Stimulated activated CD4-positive, alpha-beta T cell treated with anti-CD3 and anti-CD28 coated beads, TNF-alpha, amount 100 ng/mL, for 48 hours (primary cell): Measurements from ENCODE around the gene SDC4.
A peak's percentile ranks its signal among the peaks of the same experiment; 100 is the strongest.

Experiments used
- DNase-seq, 3 donors: peaks; one replicate each; pipeline ENCODE4 v3.0.0-alpha.2; 2020; ENCODE audit warnings: low read depth in 3 of 3

The SDC4 gene

GRCh38 chr20:45318948-45319347 lies 29.3 kb downstream of the SDC4 start:
- DNase-seq = no peak

GRCh38 chr20:45318386-45318939 lies 29.8 kb downstream of the SDC4 start:
- no peak for DNase-seq

- DNase-seq = no peak
These were observed 30.4 kb downstream of the SDC4 start for GRCh38 chr20:45317826-45318225.

GRCh38 chr20:45316150-45317080 lies 31.8 kb downstream of the SDC4 start:
- no peak for DNase-seq

- no peak for DNase-seq
These were observed 32.6 kb downstream of the SDC4 start for GRCh38 chr20:45315672-45316071.

GRCh38 chr20:45313943-45314342 lies 34.3 kb downstream of the SDC4 start:
- no peak for DNase-seq

GRCh38 chr20:45313065-45313695 lies 35.0 kb downstream of the SDC4 start:
- DNase-seq = no peak

GRCh38 chr20:45312241-45312640 lies 36.0 kb downstream of the SDC4 start:
- no peak for DNase-seq

GRCh38 chr20:45311589-45312211 lies 36.5 kb downstream of the SDC4 start:
- DNase-seq = peak in 2 of 3 donors; percentile 55 to 64

- no peak for DNase-seq
These were observed 39.1 kb downstream of the SDC4 start for GRCh38 chr20:45309075-45309474.

- DNase-seq = no peak
These were observed 40.0 kb downstream of the SDC4 start, which contains the start of gene MATN4 for GRCh38 chr20:45308117-45308778. Gene MATN4 (minus strand): TSS chr20:45308299. CDS start chr20:45305582, 2,717 bp downstream.

GRCh38 chr20:45307076-45307640 lies 41.1 kb downstream of the SDC4 start:
- no peak for DNase-seq

GRCh38 chr20:45306431-45306982 lies 41.7 kb downstream of the SDC4 start, which contains the start of gene RBPJL:
Gene RBPJL (plus strand): TSS chr20:45306840. CDS start chr20:45306923, 83 bp downstream.
- peak in 1 of 3 donors; percentile 46 for DNase-seq

- no peak for DNase-seq
These were observed 43.0 kb downstream of the SDC4 start for GRCh38 chr20:45305262-45305661.

- no peak for DNase-seq
These were observed 43.7 kb downstream of the SDC4 start for GRCh38 chr20:45304464-45304999.

GRCh38 chr20:45303586-45304463 lies 44.4 kb downstream of the SDC4 start:
- DNase-seq = no peak

GRCh38 chr20:45301824-45302271 lies 46.4 kb downstream of the SDC4 start:
- DNase-seq = no peak

GRCh38 chr20:45300961-45301360 lies 47.3 kb downstream of the SDC4 start:
- DNase-seq = peak in 2 of 3 donors; percentile 44 to 47

GRCh38 chr20:45299786-45300185 lies 48.4 kb downstream of the SDC4 start:
- DNase-seq = no peak
